ENCODE data around the gene PPP1R36. TPM values are rescaled to one million over a fixed set of nuclear protein-coding genes. Genes with fewer than 3 reads are reported as not detected.

Gene PPP1R36
- total and polyA plus RNA-seq, 2 of the 8 experiments (the other 6 are each of a cell fraction or from before 2014, with no cell fraction given) = 0.39 to 0.93 TPM

DNA sequence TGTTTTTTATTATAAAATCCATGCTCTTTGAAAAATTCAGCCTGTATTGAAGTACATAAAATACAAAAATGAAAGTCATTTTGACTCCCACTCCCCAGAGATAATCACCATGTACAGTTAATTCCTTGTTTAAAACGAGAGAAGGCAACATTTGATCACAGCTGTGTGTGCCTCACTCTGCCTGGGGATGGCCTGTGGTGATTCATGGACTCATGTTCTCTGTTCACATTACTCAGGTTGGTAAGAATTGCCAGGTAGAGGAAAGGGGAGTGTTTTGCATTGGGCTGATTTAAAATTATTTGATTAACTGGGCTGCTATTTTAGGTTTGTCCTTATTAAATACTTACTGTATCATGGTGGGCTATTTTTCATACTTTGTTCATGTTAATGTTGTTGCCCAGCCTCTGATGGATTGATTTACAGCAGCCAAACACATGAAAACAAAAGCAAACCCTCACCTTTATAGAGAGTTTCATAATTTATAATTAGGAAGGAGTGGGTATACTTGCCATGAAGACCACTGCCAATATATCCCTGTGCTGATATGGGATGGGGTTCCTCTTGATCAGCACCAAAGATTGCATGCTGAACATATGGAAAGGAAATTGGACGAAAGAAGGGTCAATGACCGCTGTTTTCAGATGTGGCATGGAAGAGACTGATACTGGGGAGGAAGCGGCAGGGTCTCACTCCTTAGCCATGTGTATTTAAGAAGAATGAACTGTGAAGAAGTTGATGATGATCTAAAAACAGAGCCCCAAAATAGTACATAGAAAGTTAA, 42.2 kb upstream of the PPP1R36 start:
- ChIA-PET CTCF (ENCODE audit: partially characterized antibody) (interaction anchor here (0.6 to 1.5 kb wide), 4 partner anchors 29 to 511 kb away, joined by 3 to 5 read pairs (median 4); no protein-coding TSS in a partner anchor), POLR2A (ENCODE audit: partially characterized antibody) (interaction anchor here (0.8 kb wide), 1 partner anchor 15 kb away, joined by 3 read pairs; no protein-coding TSS in a partner anchor)
- Histone ChIP-seq H3K36me3 (ENCODE audit: control insufficient read depth in 2 of 4, insufficient read depth in 4 of 4, low read length in 3 of 4) (no peaks in the 10 kb centered on the region), H3K18ac (ENCODE audit: extremely low read depth, low read length) (no peak overlapping the region), H3K27ac (ENCODE audit: low read depth, low read length) (no peak overlapping the region), H3K23me2 (ENCODE audit: low read depth, low read length) (peaks cover 18% of the 10 kb centered on the region), H2BK120ac (replicated peaks; ENCODE audit: low read depth, low read length) (no peak overlapping the region), H4K91ac (replicated peaks; ENCODE audit: insufficient read length, low read length) (no peak overlapping the region), H3K79me2 (ENCODE audit: control insufficient read depth in 1 of 2, insufficient read depth in 2 of 2, low read length in 2 of 2) (peaks cover 12 to 75% of the 10 kb centered on the region in 2 experiments), H3K4me3 (ENCODE audit: extremely low read depth in 1 of 4, insufficient read depth in 2 of 4, low read depth in 3 of 4, low read length in 4 of 4) (0 out of 8 replicates have a peak overlapping the region, but pooled peaks of 1 of the 4 experiments have one; percentile 0), H2BK15ac (ENCODE audit: low read length) (no peak overlapping the region), H3K27me3 (replicated peaks in 1 of 4; ENCODE audit: control insufficient read depth in 3 of 4, extremely low read depth in 1 of 4, insufficient read depth in 3 of 4, low read length in 3 of 4) (no peaks in the 10 kb centered on the region), H2BK5ac (ENCODE audit: low read depth, low read length) (no peak overlapping the region), H2AFZ (ENCODE audit: low read length) (no peak overlapping the region), H4K5ac (ENCODE audit: insufficient read length, low read depth, low read length) (no peak overlapping the region), H2BK12ac (ENCODE audit: low read depth, low read length) (no peak overlapping the region), H4K8ac (ENCODE audit: extremely low read depth, insufficient read depth, low read length) (no peak overlapping the region), H3K9me3 (ENCODE audit: insufficient read depth in 2 of 2, low read depth in 1 of 2, low read length in 1 of 2) (no peaks in the 10 kb centered on the region), H4K20me1 (replicated peaks in 1 of 2; ENCODE audit: control insufficient read depth in 1 of 2, insufficient read depth in 2 of 2, low read length in 2 of 2) (peaks cover 3 to 7% of the 10 kb centered on the region in 2 experiments), H3K79me1 (ENCODE audit: low read depth, low read length) (peaks cover 6% of the 10 kb centered on the region; the same call in 1 of the 2 replicates), H3K56ac (replicated peaks; ENCODE audit: insufficient read length, low read depth, low read length) (no peak overlapping the region), H2BK20ac (ENCODE audit: low read length) (no peak overlapping the region), H2AK5ac (ENCODE audit: low read depth, low read length) (no peak overlapping the region), H3K23ac (ENCODE audit: insufficient read length) (no peak overlapping the region), H3K4ac (replicated peaks; ENCODE audit: insufficient read length, low read depth, low read length) (no peak overlapping the region), H3K9ac (replicated peaks in 1 of 4; ENCODE audit: extremely low read depth in 1 of 4, low read depth in 3 of 4, low read length in 3 of 4) (no peak overlapping the region), H3K4me1 (replicated peaks in 1 of 4; ENCODE audit: control insufficient read depth in 3 of 4, insufficient read depth in 4 of 4, low read length in 3 of 4) (peaks cover under 1 to 9% (median 9%) of the 10 kb centered on the region in 4 experiments; a peak in 5 of 7 replicates), H3K14ac (ENCODE audit: insufficient read length) (no peak overlapping the region), H3K4me2 (ENCODE audit: insufficient read depth in 1 of 2, low read depth in 2 of 2, low read length in 2 of 2) (peak overlapping the region in 1 of 2 experiments; percentile 9; a peak in 1 of 4 replicates)
- FAIRE-seq (no peak), DNase-seq (ENCODE audit: low read depth in 1 of 2, low spot score in 2 of 2) (no peak)
- no peak for TF ChIP-seq CREB1 (IDR thresholded peaks at IDR 0.05)
- no peak for TF ChIP-seq SP2 (IDR thresholded peaks at IDR 0.05; ENCODE audit: low read length)
- TF ChIP-seq SIN3A (conservative IDR thresholded peaks at IDR 0.05 in 1 of 2, IDR thresholded peaks at IDR 0.05 in 1 of 2; ENCODE audit: low read depth in 1 of 2, low read length in 2 of 2) = no peak
- TF ChIP-seq SAP30 (IDR thresholded peaks at IDR 0.05; ENCODE audit: insufficient read depth, insufficient replicate concordance, low read length) = no peak
- TF ChIP-seq KDM1A (IDR thresholded peaks at IDR 0.05; ENCODE audit: borderline replicate concordance, low read length) = no peak
- no peak for TF ChIP-seq NRF1 (IDR thresholded peaks at IDR 0.05; ENCODE audit: low read depth, low read length)
- no peak for TF ChIP-seq ASH2L (IDR thresholded peaks at IDR 0.05; ENCODE audit: low read length)
- TF ChIP-seq MAFK (IDR thresholded peaks at IDR 0.05; ENCODE audit: low read depth, low read length) = no peak
- TF ChIP-seq TBP (IDR thresholded peaks at IDR 0.05; ENCODE audit: low read depth, low read length) = no peak
- WGBS, 2 experiments (ENCODE audit: extremely low coverage in 1 of 2, insufficient coverage in 1 of 2, insufficient read length in 1 of 2, insufficient replicate concordance in 2 of 2, low coverage in 1 of 2, low lambda C conversion rate in 2 of 2, missing lambda C conversion rate in 1 of 2) = 89% methylated on average over 4 of the region's 4 CpGs; no CpG with 5 or more reads in 1 of the 2 experiments
